IPS-18c (cell line): ENCODE data around the gene CHST8.
"Not testable (repeated sequence)": the region's sequence is repeated elsewhere in the genome, so short reads cannot be mapped to it uniquely, and the experiment has no call there.

Experiments
- H3K4me3 ChIP-seq: 2 replicates; pipeline ENCODE4 v1.7.0; 2013; ENCODE audit warnings: low read depth, mild to moderate bottlenecking, low read length, moderate library complexity; ENCODE audit not compliant: insufficient read depth
- H3K9me3 ChIP-seq: one replicate; pipeline ENCODE4 v1.6.1; 2013; ENCODE audit warnings: mild to moderate bottlenecking, low read length, moderate library complexity; ENCODE audit not compliant: control insufficient read depth, insufficient read depth

Gene CHST8

GRCh38 chr19:33610588-33610987, 11.2 kb upstream of the CHST8 start:
- Histone ChIP-seq H3K4me3 (no peak overlapping the region), H3K9me3 (no peaks in the 10 kb centered on the region)

GRCh38 chr19:33612928-33613619, 8.7 kb upstream of the CHST8 start:
- H3K4me3 ChIP-seq, result no peak overlapping the region
- no peaks in the 10 kb centered on the region for H3K9me3 ChIP-seq

GRCh38 chr19:33613620-33614000, 8.1 kb upstream of the CHST8 start:
- no peak overlapping the region for H3K4me3 ChIP-seq
- H3K9me3 ChIP-seq, result no peaks in the 10 kb centered on the region

GRCh38 chr19:33616346-33616745, 5.4 kb upstream of the CHST8 start:
- no peaks in the 10 kb centered on the region for H3K9me3 ChIP-seq
- no peak overlapping the region for H3K4me3 ChIP-seq

- no peaks in the 10 kb centered on the region for H3K9me3 ChIP-seq
- no peak overlapping the region for H3K4me3 ChIP-seq
Observed at GRCh38 chr19:33616857-33617256, 4.9 kb upstream of the CHST8 start.

GRCh38 chr19:33618363-33618762, 3.4 kb upstream of the CHST8 start:
- not testable (repeated sequence) for H3K4me3 ChIP-seq, H3K9me3 ChIP-seq

- Histone ChIP-seq H3K9me3 (no peaks in the 10 kb centered on the region), H3K4me3 (no peak overlapping the region)
Observed at GRCh38 chr19:33618884-33619283, 2.9 kb upstream of the CHST8 start.

- no peaks in the 10 kb centered on the region for H3K9me3 ChIP-seq
- no peak overlapping the region for H3K4me3 ChIP-seq
Observed at GRCh38 chr19:33620611-33621010, 1.1 kb upstream of the CHST8 start.

- Histone ChIP-seq H3K4me3 (peak overlapping the region; percentile 46; the same call in 1 of the 2 replicates), H3K9me3 (no peaks in the 10 kb centered on the region)
Observed at GRCh38 chr19:33621065-33621785, 528 bp upstream of the CHST8 start.

GRCh38 chr19:33622505-33622808, 704 bp downstream of the CHST8 start:
- Histone ChIP-seq H3K4me3 (peak overlapping the region; percentile 78), H3K9me3 (no peaks in the 10 kb centered on the region)

GRCh38 chr19:33622809-33623511, 1.2 kb downstream of the CHST8 start:
- no peaks in the 10 kb centered on the region for H3K9me3 ChIP-seq
- peak overlapping the region; percentile 78 for H3K4me3 ChIP-seq

- Histone ChIP-seq H3K4me3 (no peak overlapping the region), H3K9me3 (no peaks in the 10 kb centered on the region)
Observed at GRCh38 chr19:33624586-33624985, 2.8 kb downstream of the CHST8 start.

GRCh38 chr19:33627526-33627925, 5.8 kb downstream of the CHST8 start:
- H3K9me3 ChIP-seq, result no peaks in the 10 kb centered on the region
- H3K4me3 ChIP-seq, result no peak overlapping the region

- Histone ChIP-seq H3K4me3 (no peak overlapping the region), H3K9me3 (no peaks in the 10 kb centered on the region)
Observed at GRCh38 chr19:33627962-33628839, 6.4 kb downstream of the CHST8 start.

- Histone ChIP-seq H3K4me3 (no peak overlapping the region), H3K9me3 (no peaks in the 10 kb centered on the region)
Observed at GRCh38 chr19:33628921-33629825, 7.4 kb downstream of the CHST8 start.

GRCh38 chr19:33629826-33630375, 8.1 kb downstream of the CHST8 start:
- H3K4me3 ChIP-seq, result no peak overlapping the region
- no peaks in the 10 kb centered on the region for H3K9me3 ChIP-seq
